Activated naive CD4-positive, alpha-beta T cell treated with anti-CD3 and anti-CD28 coated beads, Interleukin-2, amount 50 U/mL, for 16 hours (primary cell): ENCODE data around the gene OR2M5.

Experiments used
- DNase-seq: peaks from one replicate; pipeline ENCODE4 v3.0.0-alpha.2; 2020

Gene OR2M5

GRCh38 chr1:248144513-248145198 is at the start of gene OR2M5:
OR2M5 (plus strand) TSS chr1:248145148; CDS start chr1:248145148, 0 bp downstream.
- DNase-seq = no peak

GRCh38 chr1:248098529-248098928 is 46.4 kb upstream of the OR2M5 start:
- no peak for DNase-seq

GRCh38 chr1:248102847-248103246 is 42.1 kb upstream of the OR2M5 start:
- no peak for DNase-seq

- no peak for DNase-seq
Observed at GRCh38 chr1:248111157-248111556, 33.8 kb upstream of the OR2M5 start.

GRCh38 chr1:248114890-248115289 is 30.1 kb upstream of the OR2M5 start:
- no peak for DNase-seq

GRCh38 chr1:248127653-248128052 is 17.3 kb upstream of the OR2M5 start:
- no peak for DNase-seq

GRCh38 chr1:248136811-248137210 is 8.1 kb upstream of the OR2M5 start:
- no peak for DNase-seq

- DNase-seq = no peak
Observed at GRCh38 chr1:248140846-248141245, 4.1 kb upstream of the OR2M5 start.

- no peak for DNase-seq
Observed at GRCh38 chr1:248143311-248143710, 1.6 kb upstream of the OR2M5 start.

- no peak for DNase-seq
Observed at GRCh38 chr1:248152056-248152827, 7.3 kb downstream of the OR2M5 start.

GRCh38 chr1:248155927-248156326 is 11.0 kb downstream of the OR2M5 start:
- no peak for DNase-seq

GRCh38 chr1:248158758-248159157 is 13.8 kb downstream of the OR2M5 start:
- no peak for DNase-seq

GRCh38 chr1:248164031-248164430 is 19.1 kb downstream of the OR2M5 start:
- no peak for DNase-seq

- no peak for DNase-seq
Observed at GRCh38 chr1:248165186-248165585, 20.2 kb downstream of the OR2M5 start.

- DNase-seq = no peak
Observed at GRCh38 chr1:248174521-248174920, 29.6 kb downstream of the OR2M5 start, which contains the start of gene OR2M2. OR2M2 (plus strand) TSS chr1:248174821; CDS start chr1:248179986, 5,165 bp downstream.

GRCh38 chr1:248183996-248184395 is 39.0 kb downstream of the OR2M5 start:
- DNase-seq = no peak

GRCh38 chr1:248187363-248187762 is 42.4 kb downstream of the OR2M5 start:
- no peak for DNase-seq

- no peak for DNase-seq
Observed at GRCh38 chr1:248189026-248189425, 44.1 kb downstream of the OR2M5 start.

- DNase-seq = no peak
Observed at GRCh38 chr1:248194117-248194516, 49.2 kb downstream of the OR2M5 start.
